Upper lobe of left lung (tissue), 4 donors: ENCODE measurements around the gene ACBD6.

ENCODE experiments used
- CTCF ChIP-seq, 6 experiments: fragments of 450-650 bp in 4 of 6; fragments of 200-600 bp in 2 of 6; sonication (generic) in 2 of 6; IDR thresholded peaks; one replicate each; pipeline ENCODE4 v1.5.1; 2016 to 2019; ENCODE audit warnings: antibody characterized with exemption in 6 of 6
- EP300 ChIP-seq, 4 donors: sonication (generic); formaldehyde crosslinking; IDR thresholded peaks; one replicate each; pipeline ENCODE4 v1.5.1; 2017; ENCODE audit warnings: antibody characterized with exemption in 4 of 4, control low read depth in 2 of 4
- POLR2A ChIP-seq, 4 donors: fragments of 450-650 bp; IDR thresholded peaks; one replicate each; pipeline ENCODE4 v1.5.1; 2016 to 2017; ENCODE audit warnings: antibody characterized with exemption in 4 of 4, mild to moderate bottlenecking in 2 of 4
- POLR2AphosphoS5 ChIP-seq, 2 donors: sonication (generic); formaldehyde crosslinking; IDR thresholded peaks; one replicate each; pipeline ENCODE4 v1.5.1; 2017; ENCODE audit warnings: antibody characterized with exemption in 2 of 2

GRCh38 chr1:180250499-180250770 is 251.9 kb downstream of the ACBD6 start:
- TF ChIP-seq POLR2A (IDR thresholded peaks at IDR 0.05) (no peak), CTCF (IDR thresholded peaks at IDR 0.05) (no peak), POLR2AphosphoS5 (IDR thresholded peaks at IDR 0.05) (no peak), EP300 (IDR thresholded peaks at IDR 0.05) (no peak)
